HL-60 (cell line): ENCODE results near the gene KRTAP10-12.

Source experiments
- CTCF ChIP-seq: IDR thresholded peaks from one replicate; pipeline ENCODE4 v1.5.1; 2011; ENCODE audit warnings: low read length, control low read depth, inconsistent platforms; ENCODE audit not compliant: insufficient read depth
- GABPA ChIP-seq: IDR thresholded peaks from 2 replicates; pipeline ENCODE4 v1.6.1; 2012; ENCODE audit warnings: low read depth
- POLR2AphosphoS5 ChIP-seq: IDR thresholded peaks from 2 replicates; pipeline ENCODE4 v1.6.1; 2012; ENCODE audit warnings: low read depth
- REST ChIP-seq: IDR thresholded peaks from 2 replicates; pipeline ENCODE4 v1.6.1; 2012; ENCODE audit warnings: low read depth; ENCODE audit not compliant: insufficient replicate concordance

- TF ChIP-seq CTCF (no peak), REST (no peak), POLR2AphosphoS5 (no peak), GABPA (no peak)
Observed at GRCh38 chr21:44720170-44720569, 23.2 kb downstream of the KRTAP10-12 start.
